Stimulated activated CD8-positive, alpha-beta memory T cell treated with anti-CD3 and anti-CD28 coated beads, Interleukin-7, amount 100 ng/mL, for 48 hours (primary cell): ENCODE measurements around the gene PRKAB2.
"Not testable (repeated sequence)": the region's sequence is repeated elsewhere in the genome, so short reads cannot be mapped to it uniquely, and the experiment has no call there.

ENCODE experiments used
- DNase-seq, 2 donors: peaks; one replicate each; pipeline ENCODE4 v3.0.0-alpha.2; 2020; ENCODE audit warnings: low read depth in 1 of 2; ENCODE audit errors: extremely low read depth in 1 of 2

The PRKAB2 gene

DNA sequence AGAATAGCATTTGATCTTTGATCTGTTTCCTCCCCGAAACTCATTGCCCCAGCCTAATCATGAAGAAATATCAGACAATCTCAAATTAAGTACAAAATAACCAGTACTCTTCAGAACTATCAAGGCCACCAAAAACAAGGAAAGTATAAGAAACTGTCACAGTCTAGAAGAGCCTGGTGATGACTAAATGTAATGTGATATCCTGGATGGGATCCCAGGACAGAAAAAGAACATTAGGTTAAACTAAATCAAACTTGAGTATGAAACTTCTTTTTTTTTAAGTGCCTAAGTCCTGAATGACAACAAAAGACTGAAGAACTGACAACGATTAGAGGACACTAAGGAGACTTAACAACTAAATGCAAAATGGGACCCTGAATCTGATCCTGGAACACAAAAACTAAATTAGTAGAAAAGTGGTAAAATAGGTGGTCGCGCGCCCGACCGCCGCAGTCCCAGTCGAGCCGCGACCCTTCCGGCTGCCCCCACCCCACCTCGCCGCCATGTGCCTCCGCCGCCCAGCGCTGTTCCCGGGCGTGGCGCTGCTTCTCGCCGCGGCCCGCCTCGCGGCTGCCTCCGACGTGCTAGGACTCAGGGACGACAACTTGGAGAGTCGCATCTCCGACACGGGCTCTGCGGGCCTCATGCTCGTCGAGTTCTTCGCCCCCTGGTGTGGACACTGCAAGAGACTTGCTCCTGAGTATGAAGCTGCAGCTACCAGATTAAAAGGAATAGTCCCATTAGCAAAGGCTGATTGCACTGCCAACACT lies 5.5 kb upstream of the PRKAB2 start:
- no peak for DNase-seq

DNA sequence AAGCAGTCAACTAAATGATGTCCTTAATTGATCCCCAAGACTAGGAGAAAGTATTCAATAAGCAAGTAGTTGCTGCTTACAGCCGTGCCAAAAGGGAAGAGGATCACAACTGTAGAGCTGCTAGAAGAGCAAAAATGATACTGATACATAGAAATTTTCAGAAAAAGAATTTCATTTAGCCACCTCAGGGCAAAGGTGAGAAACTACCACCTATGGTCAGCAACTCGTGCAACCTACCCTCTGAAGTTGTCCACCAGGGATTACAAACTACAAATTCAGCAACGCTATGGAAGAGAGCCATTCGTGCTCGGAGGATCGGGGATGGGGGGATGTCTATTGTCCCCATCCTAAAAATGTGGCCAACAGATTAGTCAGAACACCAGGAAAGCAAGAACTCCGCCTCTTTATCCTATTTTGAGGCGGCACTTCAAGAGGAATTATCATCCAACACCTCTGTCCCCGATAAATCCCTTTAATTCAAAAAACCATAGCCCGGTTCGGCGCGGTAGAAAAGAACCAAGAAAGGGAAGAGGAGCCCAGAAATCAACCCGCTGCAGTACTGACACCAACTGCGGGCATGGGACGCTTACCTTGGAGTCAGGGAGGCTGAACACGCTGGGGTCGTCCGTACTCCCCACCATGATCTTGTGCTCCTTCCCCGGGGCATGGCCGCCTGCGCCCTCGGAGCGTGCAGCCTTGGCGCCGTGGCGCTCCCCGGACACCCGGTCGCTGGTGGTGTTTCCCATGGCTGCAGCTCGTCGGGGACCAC lies 687 bp downstream of the PRKAB2 start:
- no peak for DNase-seq

DNA sequence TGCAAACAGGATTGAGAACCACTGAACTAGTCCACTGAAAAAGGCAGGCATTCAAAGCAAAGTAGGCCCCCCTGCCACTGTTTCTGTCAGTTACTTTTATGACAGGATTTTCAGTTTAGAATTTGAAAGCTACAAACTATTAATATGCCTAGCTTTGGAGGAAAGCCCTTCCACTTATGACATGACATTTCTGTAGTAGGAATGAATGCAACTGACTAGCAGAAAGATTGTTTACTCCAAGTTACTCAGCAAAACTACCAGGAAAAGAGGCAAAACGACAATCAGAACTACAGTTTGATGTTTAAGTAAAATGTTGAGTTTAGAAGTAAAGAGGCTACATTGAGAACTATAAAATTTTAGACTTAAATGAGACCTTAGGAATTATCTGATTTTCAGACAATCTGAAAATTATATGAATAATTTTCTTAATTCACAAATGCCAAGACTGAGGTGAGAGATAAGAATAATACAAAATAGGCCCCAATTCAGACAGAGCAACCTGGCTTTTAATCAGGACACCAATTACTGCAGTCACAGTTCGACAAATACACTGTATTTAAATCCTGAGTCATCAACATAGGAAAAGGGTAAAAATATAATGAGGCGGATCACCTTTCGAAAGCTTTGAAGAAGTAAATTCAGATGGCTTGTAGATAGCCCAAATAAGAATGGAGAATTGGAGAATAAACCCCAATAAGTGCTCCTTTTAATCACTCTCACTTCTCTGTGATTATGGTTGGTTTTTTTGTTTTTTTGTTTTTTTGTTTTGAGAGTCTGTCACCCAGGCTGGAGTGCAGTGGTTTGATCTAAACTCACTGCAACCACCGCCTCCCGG lies 2.2 kb downstream of the PRKAB2 start:
- no peak for DNase-seq

DNA sequence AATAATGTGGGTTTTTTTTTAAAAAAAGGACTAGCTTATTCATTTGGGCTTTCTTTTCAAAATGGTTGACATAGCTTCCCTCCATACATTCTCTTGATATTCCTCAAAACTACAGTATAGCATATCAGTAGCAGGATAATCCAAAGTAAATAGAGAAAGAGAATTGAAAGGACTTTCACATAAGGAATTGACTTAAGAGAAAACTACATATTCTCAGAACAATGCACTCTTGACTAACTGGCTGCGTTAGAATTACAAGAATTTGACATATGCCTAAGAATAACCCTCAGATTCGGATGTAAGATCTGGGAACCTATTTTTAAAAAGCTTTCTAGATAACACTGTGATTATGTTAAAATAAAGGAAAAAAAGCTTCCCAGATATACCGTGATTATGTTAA lies 3.1 kb downstream of the PRKAB2 start:
- DNase-seq = no peak

DNA sequence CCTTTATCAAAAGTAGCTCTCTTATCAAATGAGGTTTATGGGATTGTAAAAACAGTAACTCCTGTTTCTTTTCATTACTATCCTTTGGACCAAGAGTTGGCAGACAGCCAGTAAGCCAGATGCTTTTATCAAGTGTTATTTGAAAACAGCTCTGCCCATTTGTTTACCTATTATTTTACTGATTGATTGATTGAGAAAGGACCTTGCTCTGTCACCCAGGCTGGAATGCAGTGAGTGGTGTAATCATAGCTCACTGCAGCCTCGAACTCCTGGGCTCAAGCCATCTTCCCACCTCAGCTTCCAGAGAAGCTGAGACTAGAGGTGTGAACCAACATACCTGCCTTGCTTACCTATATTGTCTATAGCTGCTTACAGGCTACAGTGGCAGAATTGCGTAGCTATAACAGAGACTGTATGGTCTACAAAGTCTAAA lies 3.6 kb downstream of the PRKAB2 start:
- DNase-seq = no peak

DNA sequence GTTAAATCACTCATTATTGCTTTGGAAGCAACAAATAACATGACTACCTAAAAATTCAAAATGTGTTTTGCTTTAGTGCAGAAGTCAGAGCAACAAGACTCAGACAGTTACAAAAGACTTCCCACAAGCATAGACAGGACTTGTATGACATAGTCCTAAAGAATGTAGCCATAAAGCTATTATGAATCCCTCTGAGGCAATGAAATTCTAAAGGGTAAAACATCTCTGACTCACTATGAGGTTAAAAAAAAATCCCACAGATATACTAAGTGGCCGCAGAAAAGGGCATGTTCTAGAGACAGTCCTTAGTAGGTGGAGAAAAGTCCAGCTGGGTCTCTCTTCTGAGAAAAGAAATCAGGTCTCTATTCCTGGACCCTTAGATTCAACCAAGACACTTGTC lies 4.9 kb downstream of the PRKAB2 start:
- DNase-seq = no peak

DNA sequence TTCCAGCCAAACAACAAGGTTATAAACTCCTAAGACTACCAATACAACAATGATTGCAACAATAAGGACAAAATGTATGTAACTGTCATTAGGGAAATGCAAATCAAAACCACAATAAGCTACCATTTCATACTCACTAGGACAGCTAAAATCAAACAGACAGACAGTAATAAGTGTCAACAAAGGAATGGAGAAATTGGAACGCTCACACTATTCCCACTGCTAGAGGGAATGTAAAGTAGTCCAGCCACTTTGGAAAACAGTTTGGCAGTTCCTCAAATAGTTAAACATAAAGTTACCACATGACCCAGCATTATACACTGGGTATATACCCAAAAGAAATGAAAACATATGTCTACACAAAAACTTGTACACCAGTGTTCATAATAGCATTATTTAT lies 9.3 kb downstream of the PRKAB2 start:
- no peak for DNase-seq

DNA sequence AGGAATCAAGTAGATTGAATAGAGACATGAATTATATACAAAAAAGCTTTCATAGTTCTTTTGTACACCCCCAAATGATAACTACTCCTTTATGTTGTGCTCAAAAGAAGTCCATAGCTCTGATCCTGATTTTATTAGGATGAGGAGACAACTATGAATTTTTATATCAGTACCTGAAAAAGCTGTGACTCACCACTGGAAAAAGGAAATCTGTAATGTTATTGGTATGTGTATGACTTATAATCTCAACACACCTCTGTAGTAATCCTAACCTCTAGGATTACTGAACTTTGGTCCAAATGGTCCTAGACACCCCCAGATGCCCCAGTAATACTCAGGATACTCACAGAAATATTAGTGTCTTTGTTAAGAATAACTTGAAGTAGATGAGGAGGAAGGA lies 10.2 kb downstream of the PRKAB2 start:
- DNase-seq = no peak

DNA sequence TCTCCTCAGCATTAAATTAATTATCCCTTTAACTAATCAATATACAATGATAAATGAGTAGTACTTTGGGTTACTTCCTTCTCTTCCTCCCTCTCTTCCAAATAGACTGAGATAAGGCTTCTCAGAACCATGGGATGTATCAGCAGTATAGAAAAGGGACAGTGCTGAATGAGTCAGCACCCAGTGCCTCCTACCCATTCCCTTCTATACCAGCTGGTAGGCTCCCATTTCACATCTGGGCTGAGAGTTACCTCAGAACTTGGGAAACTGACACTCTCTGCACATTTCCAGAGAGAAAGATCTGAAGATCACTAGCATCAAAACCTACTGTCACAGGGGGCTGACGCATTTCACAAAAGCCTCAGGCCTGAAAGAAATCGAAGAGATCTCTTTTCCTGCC lies 15.2 kb downstream of the PRKAB2 start:
- not testable (repeated sequence) for DNase-seq

DNA sequence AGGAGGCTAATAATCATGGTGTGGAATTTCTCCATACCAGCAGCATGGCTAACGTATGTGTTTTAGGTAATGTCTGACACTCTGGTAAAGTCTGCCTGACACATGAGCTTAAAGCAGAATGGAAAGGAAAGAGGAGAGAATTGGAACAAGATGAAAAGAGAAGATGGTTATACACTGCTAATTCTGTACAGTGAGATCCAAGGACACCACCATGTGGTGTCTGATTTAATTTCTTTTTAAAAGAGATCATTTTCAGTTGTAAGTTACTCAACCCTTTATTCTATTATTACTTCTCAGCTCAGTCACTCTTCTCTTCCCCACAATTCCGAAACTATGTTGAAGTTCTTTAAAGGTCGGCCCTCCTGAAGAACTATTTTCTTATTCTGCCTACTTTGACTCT lies 15.6 kb downstream of the PRKAB2 start:
- no peak for DNase-seq

DNA sequence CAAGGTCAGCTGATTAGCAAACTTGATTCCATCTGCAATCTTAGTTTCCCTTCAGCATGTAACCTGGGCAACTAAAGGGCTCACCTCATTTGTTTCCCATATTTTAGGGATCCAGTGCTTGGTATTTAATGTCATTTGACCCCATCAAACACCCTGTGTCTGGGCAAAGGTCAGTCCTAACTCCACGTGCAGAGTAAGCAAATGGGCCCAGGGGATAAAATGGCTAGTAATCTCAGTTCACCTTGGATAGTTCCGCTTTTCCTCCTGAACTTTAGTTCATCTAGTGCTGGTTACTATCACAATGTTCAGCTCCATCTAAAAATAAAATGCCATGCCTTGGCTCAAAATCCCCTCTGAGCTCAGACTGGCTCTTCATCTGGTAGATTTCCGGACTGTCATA lies 19.5 kb downstream of the PRKAB2 start:
- no peak for DNase-seq

DNA sequence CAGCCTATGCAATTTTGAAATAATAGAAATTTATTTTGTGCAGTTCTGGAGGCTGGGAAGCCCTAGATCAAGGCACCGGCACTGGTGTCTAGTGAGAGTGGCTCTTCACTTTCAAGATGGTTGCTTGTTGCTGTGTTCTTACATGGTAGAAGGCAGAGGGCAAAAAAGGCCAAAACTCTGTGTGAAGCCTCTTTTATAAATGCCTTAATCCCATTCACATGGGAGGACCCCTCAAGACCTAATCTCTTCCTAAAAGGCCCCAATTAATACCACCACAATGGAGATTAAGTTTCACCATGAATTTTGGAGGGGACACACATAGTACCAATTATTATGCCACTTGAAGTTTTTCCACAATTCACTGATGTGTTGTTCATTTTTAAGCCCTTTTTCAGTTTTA lies 21.0 kb downstream of the PRKAB2 start:
- DNase-seq = no peak

DNA sequence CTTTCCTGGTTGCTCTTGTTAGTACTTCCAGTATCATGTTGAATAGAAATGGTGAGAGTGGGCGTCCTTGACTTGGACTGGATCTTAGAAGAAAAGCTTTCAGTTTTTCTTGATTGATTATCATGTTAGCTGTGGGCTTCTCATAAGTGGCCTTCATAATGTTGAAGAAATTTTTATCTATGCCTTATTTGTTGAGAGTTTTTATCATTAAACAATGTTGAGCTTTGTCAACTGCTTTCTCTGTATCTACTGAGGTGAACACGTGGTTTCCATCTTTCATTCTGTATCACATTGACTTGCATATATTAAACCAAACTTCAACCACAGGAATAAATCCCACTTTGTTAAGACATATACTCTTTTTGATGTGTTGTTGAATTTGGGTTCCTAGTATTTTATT lies 29.4 kb downstream of the PRKAB2 start:
- DNase-seq = no peak

DNA sequence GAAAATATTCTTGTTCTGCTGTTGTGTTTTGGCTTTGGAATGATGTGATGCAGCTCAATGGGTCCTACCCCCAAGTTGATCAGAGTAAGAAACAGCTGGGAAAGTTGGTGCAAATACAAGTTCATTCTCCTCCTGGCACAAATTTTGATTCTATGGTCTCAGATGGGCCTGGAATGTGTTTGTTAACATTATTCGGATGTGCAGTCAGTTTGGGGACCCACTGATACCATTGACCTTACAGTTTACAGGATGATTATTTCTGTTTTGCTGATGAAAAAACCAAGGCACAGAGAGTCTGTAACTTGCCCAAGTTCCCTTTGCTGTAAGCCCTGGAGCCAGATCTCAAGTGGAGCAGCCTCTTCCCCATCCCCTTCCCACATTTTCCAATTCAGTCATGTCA lies 41.5 kb downstream of the PRKAB2 start:
- DNase-seq = not testable (repeated sequence)

DNA sequence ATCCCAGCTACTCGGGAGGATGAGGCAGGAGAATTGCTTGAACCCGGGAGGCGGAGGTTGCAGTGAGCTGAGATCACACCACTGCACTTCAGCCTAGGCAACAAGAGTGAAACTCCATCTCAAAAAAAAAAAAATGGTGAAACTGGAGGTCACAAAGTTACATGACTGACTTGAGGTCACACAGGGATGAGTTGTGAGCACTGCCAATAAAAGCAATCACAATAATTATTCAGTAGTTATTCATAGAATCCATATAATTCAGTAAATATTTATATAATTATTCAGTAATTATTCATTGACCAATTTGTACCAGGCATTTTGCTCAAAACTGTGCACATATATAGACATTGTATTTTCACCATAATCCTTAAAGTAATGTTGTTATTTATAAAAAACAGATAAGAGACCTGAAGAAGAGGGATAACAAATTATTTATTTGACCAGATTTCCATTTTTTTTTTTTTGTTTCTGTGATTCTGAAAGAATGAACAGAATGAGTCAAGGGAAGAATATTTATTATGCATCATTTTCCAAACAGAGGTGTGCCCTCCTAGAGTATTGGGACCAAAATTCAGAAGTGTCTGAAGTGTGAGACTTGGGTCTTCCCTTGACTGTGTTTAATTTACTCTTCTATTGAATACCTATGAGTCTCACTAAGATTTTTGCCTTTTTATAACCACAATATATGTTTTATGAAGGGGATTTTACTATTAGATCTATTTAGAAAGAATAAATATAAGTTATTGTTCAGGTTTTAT lies 43.0 kb downstream of the PRKAB2 start:
- no peak for DNase-seq

DNA sequence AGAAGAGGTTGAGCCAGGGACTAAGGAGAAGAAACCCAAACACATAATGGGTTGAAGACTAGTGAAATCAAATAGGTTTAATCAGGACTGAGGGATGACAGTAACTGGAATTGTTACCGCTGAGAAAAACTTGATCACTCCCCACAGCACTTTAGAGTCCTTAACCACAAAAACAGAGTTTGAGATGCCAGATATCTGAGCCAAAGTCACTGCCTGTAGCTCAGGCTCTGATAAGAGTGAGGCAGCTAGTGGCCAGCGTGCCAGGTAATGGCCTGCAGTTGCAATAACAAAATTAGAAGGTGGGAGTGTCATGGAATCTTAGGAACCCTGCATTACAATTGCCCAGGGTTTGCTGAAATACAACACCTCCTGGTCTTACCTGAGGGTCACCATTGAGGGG lies 48.0 kb downstream of the PRKAB2 start:
- DNase-seq = no peak

DNA sequence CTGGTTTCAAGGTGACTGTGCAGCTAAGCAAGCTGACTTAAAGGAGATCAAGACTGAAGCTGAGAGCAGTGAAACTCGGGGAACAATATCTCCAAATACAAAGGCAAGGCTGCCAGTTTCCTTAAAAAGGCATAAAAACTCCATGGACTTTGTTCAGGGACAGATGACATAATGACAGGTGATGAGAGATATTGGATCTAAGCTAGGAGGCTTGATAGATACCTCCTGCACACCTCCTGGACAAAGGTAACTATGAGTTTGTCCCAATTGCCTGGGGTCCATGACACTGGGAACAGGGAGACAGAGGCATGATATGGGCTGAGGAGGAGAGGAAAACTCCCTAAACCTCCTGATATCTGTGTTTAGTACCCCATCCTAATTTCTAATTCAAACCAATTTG lies 55.2 kb downstream of the PRKAB2 start:
- DNase-seq = no peak

DNA sequence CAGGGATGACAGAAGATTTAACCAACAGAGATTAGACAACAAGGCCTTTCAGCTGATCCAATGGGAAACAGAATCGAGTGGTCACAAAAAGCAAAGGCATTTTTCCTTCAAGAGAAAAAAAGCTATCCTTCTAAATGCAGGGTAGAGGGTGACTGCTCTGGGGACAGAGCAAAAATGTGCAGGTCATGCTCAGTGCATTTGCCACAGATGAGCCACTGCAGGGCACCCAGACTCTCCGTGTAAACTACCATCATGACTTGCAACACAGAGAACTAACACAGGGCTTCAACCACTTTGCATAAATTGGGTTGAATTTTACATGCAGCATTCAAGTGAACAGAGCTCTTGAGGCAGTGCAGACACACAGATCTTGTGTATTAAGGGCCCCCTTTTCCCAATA lies 56.8 kb downstream of the PRKAB2 start:
- no peak for DNase-seq

DNA sequence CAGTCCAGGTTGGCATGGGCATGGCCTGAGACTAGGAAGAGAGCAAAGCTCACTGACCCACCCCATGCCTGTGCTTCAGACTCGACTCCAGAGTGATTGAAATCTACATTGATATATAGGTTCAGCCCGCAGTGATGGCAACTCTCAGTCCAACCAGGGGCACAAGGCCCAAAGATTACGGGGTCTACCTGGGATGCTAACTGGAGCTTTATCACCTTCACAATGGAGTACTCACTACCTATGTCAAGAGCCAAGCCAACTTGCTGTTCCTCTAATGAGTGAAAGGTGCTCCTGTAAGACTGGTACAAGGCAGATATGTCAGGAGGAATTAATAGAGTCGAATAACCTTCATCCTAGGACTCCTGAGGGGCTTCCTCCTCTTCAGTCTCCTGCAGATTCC lies 57.2 kb downstream of the PRKAB2 start:
- not testable (repeated sequence) for DNase-seq

DNA sequence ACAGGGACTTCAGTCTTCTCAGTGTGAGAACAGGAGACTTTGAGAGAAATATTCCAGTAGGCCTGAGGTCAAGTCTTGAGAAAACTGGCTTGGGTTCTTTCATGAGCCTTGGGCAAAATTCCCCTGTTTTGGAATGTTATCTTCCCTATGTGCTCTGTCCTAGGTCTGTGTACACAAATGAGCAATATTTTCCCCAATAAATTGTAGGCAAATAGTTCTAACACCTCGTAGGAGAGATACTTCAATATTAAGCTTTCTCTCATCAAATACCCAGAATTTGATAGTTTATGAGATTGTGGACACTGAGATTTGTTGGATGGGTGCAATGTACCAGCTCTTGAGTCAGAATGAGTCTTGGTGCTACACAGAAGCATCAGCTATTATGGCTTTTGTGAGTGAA lies 57.9 kb downstream of the PRKAB2 start:
- DNase-seq = not testable (repeated sequence)
